Stomach (tissue), 9 donors: ENCODE results near the gene TTC7B. TPM values are rescaled to one million over a fixed set of nuclear protein-coding genes. Genes with fewer than 3 reads are reported as not detected.
"Not testable (repeated sequence)": the region's sequence is repeated elsewhere in the genome, so short reads cannot be mapped to it uniquely, and the experiment has no call there.

Source experiments
- DNase-seq, 2 donors: peaks; one replicate each; pipeline versions ENCODE4 v3.0.0 to v3.0.0-alpha.2; 2013 to 2019
- H3K27ac ChIP-seq, 5 donors: fragments of 200-600 bp in 4 of 5; sonication (generic) in 4 of 5; one replicate each; pipeline ENCODE4 v1.5.1; 2013 to 2019; ENCODE audit warnings: mild to moderate bottlenecking in 1 of 5, moderate library complexity in 1 of 5
- H3K27me3 ChIP-seq, 3 donors: fragments of 200-600 bp; sonication (generic); one replicate each; pipeline ENCODE4 v1.5.1; 2017 to 2019; ENCODE audit warnings: mixed run types in 1 of 3
- H3K36me3 ChIP-seq, 4 donors: fragments of 200-600 bp; sonication (generic); 1 replicate in 3 of 4; 2 replicates in 1 of 4; pipeline ENCODE4 v1.5.1; 2016 to 2019
- H3K4me1 ChIP-seq, 4 donors: fragments of 200-600 bp; sonication (generic); one replicate each; pipeline ENCODE4 v1.5.1; 2016 to 2019
- H3K4me3 ChIP-seq, 4 donors: fragments of 200-600 bp; sonication (generic) in 3 of 4; one replicate each; pipeline ENCODE4 v1.5.1; 2016 to 2019; ENCODE audit warnings: mild to moderate bottlenecking in 1 of 4
- H3K9me3 ChIP-seq, 4 donors: fragments of 200-600 bp; sonication (generic); one replicate each; pipeline ENCODE4 v1.5.1; 2016 to 2019
- EP300 ChIP-seq: sonication (generic); formaldehyde crosslinking; IDR thresholded peaks from one replicate; pipeline ENCODE4 v1.6.1; 2017; ENCODE audit warnings: antibody characterized with exemption
- POLR2A ChIP-seq, 4 donors: fragments of 450-650 bp; IDR thresholded peaks; one replicate each; pipeline ENCODE4 v1.6.1; 2016; ENCODE audit warnings: antibody characterized with exemption in 4 of 4, control low read depth in 2 of 4, mild to moderate bottlenecking in 1 of 4, moderate library complexity in 1 of 4
- POLR2AphosphoS5 ChIP-seq, 3 donors: sonication (generic); formaldehyde crosslinking; IDR thresholded peaks; one replicate each; pipeline ENCODE4 v1.6.1; 2016; ENCODE audit warnings: antibody characterized with exemption in 3 of 3
- WGBS, 5 donors: extraction: QIAGEN DNeasy Blood & Tissue Kit in 3 of 5; methylation state at CpG; one replicate each; pipeline versions ENCODE4 v1.1.5 to v1.1.7; 2013 to 2018; 5-methylcytosine and 5-hydroxymethylcytosine counted together
- intact Hi-C: fragments of 100-400 bp; cut with DNase I; formaldehyde crosslinking; loops from one replicate; pipeline ENCODE4 v1.15.1; 2023; ENCODE audit warnings: low total_unique reads
- polyA plus RNA-seq, 3 donors: library from polyadenylated mRNA; stranded (reverse); fragments of 200-250 nt; gene quantifications; one replicate each; pipeline ENCODE4 v1.2.3, GENCODE V29; 2013
- total RNA-seq, 5 donors: library from RNA; depleted of rRNA; stranded (reverse); fragments of >200 nt; gene quantifications; one replicate each; pipeline versions ENCODE4 v1.1.0 to v1.2.3, GENCODE V29; 2014 to 2016
- TF ChIP-seq, protein P1 (sequence below), 7 experiments: fragments of 450-650 bp in 4 of 7; fragments of 200-600 bp in 3 of 7; sonication (generic) in 3 of 7; IDR thresholded peaks; one replicate each; pipeline ENCODE4 v1.5.1; 2016 to 2019; ENCODE audit warnings: antibody characterized with exemption in 7 of 7, control low read depth in 2 of 7, mild to moderate bottlenecking in 1 of 7
- donor health status: healthy with polysubstance abuse.
- donor health status: Bipolar disorder and iron deficiency.
- donor health status: healthy.

TTC7B gene
- total and polyA plus RNA-seq, 8 donors, result 6.8 to 110 (median 17.7) TPM

DNA sequence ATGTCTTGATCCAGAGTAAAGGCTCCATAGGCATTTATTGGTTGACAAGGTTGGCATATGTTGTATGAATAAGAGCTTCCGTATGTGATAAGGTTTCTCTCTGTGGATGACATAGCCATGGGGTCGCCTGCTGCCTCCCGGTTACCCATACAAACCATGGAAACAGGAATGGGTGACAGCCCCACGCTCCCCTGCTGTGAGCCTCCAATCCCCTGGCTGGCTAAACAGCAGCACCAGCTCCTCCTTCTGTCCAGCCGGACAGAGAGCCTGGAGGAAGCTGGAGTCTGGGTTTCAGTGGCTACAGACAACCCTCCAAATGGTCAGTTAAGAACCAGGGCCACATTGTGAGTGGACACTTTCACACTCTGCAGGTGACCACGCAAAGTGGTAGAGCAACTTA is 288.3 kb downstream of the TTC7B start:
- H3K27ac ChIP-seq, result no peak overlapping the region
- H3K27me3 ChIP-seq, result no peaks in the 10 kb centered on the region
- H3K4me1 ChIP-seq, result peaks cover 0 to 16% (median 11%) of the 10 kb centered on the region in 4 donors
- no peaks in the 10 kb centered on the region for H3K36me3 ChIP-seq
- peaks cover 0 to 5% (median 0%) of the 10 kb centered on the region in 4 donors for H3K9me3 ChIP-seq
- intact Hi-C loops, result no loop called here
- TF ChIP-seq, protein P1, sequence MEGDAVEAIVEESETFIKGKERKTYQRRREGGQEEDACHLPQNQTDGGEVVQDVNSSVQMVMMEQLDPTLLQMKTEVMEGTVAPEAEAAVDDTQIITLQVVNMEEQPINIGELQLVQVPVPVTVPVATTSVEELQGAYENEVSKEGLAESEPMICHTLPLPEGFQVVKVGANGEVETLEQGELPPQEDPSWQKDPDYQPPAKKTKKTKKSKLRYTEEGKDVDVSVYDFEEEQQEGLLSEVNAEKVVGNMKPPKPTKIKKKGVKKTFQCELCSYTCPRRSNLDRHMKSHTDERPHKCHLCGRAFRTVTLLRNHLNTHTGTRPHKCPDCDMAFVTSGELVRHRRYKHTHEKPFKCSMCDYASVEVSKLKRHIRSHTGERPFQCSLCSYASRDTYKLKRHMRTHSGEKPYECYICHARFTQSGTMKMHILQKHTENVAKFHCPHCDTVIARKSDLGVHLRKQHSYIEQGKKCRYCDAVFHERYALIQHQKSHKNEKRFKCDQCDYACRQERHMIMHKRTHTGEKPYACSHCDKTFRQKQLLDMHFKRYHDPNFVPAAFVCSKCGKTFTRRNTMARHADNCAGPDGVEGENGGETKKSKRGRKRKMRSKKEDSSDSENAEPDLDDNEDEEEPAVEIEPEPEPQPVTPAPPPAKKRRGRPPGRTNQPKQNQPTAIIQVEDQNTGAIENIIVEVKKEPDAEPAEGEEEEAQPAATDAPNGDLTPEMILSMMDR (IDR thresholded peaks at IDR 0.05), result no peak
- no peak for TF ChIP-seq POLR2A (IDR thresholded peaks at IDR 0.05)
- no peak for TF ChIP-seq POLR2AphosphoS5 (IDR thresholded peaks at IDR 0.05)
- no peak for TF ChIP-seq EP300
- DNase-seq, result no peak
- WGBS, 5 donors, result 91 to 98% (median 94%) methylated on average over 5 to 6 of the region's 6 CpGs
- H3K4me3 ChIP-seq, result no peak overlapping the region

DNA sequence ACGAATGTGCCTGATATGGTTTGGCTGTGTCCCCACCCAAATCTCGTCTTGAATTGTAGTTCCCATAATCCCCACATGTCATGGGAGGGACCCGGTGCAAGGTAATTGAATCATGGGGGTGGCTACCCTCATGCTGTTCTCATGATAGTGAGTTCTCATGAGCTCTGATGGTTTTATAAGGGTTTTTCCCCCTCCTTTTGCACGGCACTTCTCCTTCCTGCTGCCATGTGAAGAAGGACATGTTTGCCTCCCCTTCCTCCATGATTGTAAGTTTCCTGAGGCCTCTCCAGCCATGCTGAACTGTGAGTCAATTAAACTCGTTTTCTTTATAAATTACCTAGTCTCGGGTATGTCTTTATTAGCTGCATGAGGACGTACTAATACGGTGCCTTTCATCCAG is 289.7 kb downstream of the TTC7B start:
- H3K9me3 ChIP-seq, H3K4me3 ChIP-seq, DNase-seq, H3K36me3 ChIP-seq, intact Hi-C loops, H3K27ac ChIP-seq, H3K27me3 ChIP-seq: not testable (repeated sequence)
- H3K4me1 ChIP-seq, result peaks cover 13 to 31% (median 24%) of the 10 kb centered on the region in 4 donors
- 80 to 89% (median 87%) methylated on average over 8 of the region's 8 CpGs for WGBS, 5 donors

DNA sequence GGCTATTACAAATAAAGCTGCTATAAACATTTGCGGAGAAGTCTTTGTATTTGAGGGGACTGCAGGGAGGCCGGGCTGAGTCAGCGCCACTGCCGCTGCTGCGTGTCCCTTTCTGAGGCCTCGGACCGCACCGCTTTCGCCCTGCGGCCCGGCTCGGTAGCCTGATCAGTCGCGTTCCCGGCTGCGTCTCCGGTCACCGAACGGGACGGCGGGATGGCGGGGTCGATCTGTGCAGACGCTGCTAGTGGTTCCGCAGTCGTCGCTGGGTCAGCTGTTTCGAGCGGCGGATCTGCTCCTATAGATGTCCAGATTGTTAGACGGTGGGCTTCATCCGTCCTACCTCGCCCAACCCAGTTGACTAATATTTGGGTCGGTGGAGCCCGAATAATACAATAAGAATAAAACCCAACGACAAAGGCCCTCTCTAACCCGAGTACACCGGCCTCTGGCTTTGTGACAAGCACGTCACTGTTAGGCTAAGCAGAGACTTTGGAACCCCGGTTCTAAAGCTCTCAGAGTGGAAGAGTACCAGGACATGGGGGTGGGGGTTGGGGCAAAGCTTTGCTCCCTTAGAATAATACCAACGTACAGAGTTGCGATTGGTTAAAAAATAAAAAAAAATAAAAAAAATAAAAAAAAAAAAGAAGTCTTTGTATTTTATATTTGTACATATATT is 290.7 kb downstream of the TTC7B start:
- DNase-seq, H3K9me3 ChIP-seq, H3K27ac ChIP-seq, H3K36me3 ChIP-seq, H3K4me3 ChIP-seq, intact Hi-C loops, H3K27me3 ChIP-seq: not testable (repeated sequence)
- H3K4me1 ChIP-seq, result peaks cover 20 to 41% (median 35%) of the 10 kb centered on the region in 4 donors
- WGBS, 5 donors, result 60 to 87% (median 69%) methylated on average over 21 to 29 of the region's 42 CpGs

DNA sequence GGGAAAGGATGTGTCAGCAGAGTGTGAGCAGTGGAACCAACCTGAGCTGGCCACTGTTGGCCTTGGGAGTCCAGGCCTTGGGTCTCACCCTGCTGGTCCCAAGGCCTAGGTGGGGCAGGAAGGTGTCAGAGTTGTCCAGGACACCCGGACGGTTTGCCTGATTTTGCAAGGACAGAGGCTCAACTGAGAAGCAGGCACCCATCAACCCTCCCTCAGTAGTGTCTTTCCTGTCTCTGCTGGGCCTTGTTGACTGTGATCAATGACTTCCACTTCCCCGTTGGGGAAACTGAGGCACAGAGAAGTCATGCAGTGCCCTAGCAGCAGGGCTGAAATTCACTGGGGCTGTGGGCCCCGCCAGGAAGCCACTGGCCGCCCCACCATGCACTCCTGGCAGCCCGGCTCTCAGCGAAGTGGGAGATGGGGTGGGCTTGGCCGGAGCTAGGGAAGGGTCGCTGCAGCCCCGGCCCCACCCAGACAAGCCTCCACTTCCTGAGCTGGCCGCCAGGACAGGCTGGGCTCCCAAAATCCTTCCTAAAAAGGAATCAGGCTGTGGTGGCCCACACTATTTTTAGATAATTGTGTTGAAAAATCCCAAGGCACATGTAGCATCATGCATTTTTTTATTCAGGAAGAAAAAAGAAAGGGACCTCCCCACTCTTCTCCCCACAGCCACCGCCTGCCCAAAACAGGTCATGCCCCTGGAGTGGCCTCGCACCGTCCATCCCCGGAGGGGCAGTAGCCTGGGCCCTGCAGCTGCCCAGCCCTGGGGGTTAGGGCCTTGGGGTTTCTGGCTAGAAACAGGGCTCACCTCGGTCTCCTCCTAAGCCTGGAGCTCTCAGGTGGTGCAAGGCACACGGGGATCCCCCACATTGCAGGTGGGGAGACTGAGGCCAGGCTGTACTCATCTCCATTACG is 292.0 kb downstream of the TTC7B start:
- WGBS, 5 donors, result 72 to 85% (median 82%) methylated on average over 11 to 18 of the region's 18 CpGs
- no peak overlapping the region for H3K4me3 ChIP-seq
- peaks cover 0 to 5% (median 0%) of the 10 kb centered on the region in 4 donors for H3K9me3 ChIP-seq
- peaks cover 20 to 48% (median 38%) of the 10 kb centered on the region in 4 donors for H3K4me1 ChIP-seq
- H3K27me3 ChIP-seq, result no peaks in the 10 kb centered on the region
- intact Hi-C loops, result no loop called here
- TF ChIP-seq, protein P1 (IDR thresholded peaks at IDR 0.05), result no peak
- TF ChIP-seq POLR2A (IDR thresholded peaks at IDR 0.05) (no peak), POLR2AphosphoS5 (IDR thresholded peaks at IDR 0.05) (no peak), EP300 (no peak)
- DNase-seq, result no peak
- H3K36me3 ChIP-seq, result no peaks in the 10 kb centered on the region
- H3K27ac ChIP-seq, result peak overlapping the region in 2 of 5 donors; percentile 41 to 86

DNA sequence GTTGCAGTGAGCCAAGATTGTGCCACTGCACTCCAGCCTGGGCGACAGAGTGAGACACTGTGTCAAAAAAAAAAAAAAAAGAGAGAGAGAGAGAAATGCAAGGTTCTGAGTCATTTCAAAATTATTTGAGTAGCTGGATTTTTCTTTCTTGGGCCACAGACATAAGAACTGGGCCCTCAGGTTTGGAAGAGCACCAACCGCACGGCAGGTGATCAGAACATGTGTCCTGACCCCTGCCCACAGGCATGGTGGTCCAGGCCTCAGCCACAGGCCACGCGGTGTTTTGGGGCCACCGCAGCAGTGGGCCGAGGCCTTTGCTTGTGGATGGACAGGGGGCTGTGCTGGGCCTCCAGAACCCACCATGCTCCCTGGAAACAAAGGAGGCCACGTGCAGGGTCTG is 292.7 kb downstream of the TTC7B start:
- Histone ChIP-seq H3K27me3 (no peaks in the 10 kb centered on the region), H3K4me1 (peaks cover 23 to 55% (median 43%) of the 10 kb centered on the region in 4 donors), H3K36me3 (no peaks in the 10 kb centered on the region), H3K27ac (peak overlapping the region in 2 of 5 donors; percentile 41 to 86), H3K9me3 (peaks cover 0 to 5% (median 0%) of the 10 kb centered on the region in 4 donors), H3K4me3 (no peak overlapping the region)
- no peak for TF ChIP-seq EP300
- TF ChIP-seq, protein P1 (IDR thresholded peaks at IDR 0.05), result no peak
- TF ChIP-seq POLR2AphosphoS5 (IDR thresholded peaks at IDR 0.05), result no peak
- TF ChIP-seq POLR2A (IDR thresholded peaks at IDR 0.05), result no peak
- DNase-seq, result no peak
- intact Hi-C loops, result no loop called here
- 81 to 93% (median 82%) methylated on average over 8 of the region's 8 CpGs for WGBS, 5 donors
